ENCODE measurements around the gene ESYT1.

Gene ESYT1

DNA sequence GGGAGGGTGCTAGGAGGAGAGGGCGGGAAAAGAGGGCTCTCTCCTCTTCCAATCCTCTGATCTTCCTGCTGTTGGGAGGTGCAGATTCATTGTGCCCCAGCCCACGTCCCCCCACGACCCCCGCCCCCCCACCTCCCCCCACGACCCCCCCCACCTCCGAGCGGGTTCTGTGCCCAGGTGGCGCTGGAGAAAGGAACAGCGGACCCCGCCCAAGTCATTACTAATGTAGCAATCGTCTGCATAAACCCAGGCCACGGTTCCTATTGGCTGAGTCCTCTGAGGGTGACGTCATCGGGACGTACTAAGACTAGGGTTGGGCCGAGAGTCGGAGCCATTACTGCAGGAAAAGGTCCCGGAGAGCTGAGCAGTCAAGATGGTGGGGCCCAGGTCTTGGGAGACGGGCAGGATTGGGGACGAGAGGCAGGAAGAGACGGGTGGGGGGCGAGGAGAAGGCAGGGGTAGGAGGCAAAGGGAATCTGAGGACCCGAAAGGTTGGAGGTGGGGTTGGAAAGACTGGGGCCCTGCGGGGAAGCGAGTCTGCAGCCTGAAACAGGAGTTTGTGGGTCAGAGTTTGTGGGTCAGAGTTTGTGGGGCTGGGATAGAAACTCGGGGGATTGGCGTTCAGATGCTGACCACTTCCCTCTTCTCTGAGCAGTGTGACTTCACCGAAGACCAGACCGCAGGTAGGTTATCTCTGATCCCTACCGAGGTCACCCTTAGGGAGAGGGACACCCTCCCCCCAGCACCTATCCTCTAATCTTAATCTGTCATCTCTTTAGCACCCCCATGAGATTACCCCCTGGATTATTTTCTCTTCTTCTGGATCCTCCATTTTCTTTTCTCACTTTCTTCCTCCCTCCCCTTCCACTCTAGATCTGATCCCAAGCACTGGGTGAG is 30.2 kb downstream of the ESYT1 start, which contains the start of gene MYL6:
Gene MYL6, plus strand, starts transcription at position 331 of the 897 bp plus-strand sequence. Its CDS starts 43 bp downstream, at position 374.
- peak; percentile 90 for DNase-seq

DNA sequence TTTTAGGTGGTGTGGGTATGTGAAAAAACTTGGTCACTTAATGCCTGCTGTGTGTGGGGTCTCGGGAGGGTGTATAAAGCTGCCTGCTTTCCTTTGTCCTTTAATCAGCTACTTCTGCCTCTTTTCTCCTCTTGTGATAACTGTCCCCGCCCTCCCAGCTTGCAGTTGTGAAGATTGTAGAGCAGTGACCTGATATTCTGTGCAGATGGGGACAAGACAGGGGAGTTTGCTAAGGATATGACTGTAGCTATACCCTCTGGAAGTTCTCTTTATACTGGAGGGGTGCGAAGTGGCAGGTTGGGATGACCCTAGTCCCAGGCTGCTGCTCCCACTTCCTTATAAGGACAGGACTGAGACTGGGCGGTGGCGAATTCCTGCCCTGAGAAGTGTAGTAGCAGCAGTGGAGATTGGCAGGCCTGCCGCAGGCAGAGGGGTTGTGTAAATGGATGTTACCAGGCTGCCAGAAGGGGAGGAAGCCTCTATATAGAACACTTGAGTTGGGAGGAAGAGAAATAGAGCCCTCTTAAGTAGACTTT is 30.9 kb downstream of the ESYT1 start:
- DNase-seq = peak; percentile 17

DNA sequence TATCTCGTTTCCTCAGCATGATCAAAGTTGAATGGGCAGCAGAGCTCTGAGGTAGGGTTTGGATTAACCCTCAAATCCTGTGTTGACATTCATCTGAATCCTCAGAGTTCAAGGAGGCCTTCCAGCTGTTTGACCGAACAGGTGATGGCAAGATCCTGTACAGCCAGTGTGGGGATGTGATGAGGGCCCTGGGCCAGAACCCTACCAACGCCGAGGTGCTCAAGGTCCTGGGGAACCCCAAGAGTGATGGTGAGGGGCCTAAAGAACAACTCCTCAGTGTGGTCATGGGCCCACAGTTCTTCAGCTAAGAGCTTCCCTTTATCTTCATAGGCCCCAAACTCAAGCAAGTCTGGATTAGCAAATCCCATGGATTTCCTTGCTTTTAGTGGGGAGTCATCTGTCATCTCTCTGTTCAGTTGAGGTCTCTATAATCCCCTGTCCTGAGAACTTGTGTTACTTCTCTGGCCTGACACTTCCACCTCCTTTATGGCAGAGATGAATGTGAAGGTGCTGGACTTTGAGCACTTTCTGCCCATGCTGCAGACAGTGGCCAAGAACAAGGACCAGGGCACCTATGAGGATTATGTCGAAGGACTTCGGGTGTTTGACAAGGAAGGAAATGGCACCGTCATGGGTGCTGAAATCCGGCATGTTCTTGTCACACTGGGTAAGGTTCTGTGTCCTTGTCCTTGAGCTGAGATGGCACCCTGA is 31.6 kb downstream of the ESYT1 start:
- no peak for DNase-seq

DNA sequence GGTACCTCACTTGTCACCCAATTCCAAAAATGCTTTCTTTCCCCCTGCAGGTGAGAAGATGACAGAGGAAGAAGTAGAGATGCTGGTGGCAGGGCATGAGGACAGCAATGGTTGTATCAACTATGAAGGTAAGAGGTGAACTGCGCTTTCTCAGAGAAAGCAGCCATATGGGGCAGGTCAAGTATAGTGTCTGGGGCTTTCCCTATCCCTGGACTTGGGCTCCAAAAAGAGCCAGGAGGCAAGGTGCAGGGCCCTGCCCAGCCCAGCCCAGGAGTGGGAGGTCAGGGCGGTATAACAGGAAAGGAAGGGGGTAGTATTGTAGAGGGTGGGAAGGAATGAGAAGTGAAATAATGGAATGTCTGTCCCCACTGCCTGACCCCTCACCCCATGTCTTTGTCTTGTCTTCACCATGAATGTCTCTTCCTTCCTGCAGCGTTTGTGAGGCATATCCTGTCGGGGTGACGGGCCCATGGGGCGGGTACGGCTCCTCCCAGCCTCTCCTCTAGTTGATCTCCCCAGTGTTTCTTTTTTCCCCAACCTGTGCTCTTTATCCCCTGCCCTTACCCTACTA is 32.2 kb downstream of the ESYT1 start:
- DNase-seq = peak; percentile 61

DNA sequence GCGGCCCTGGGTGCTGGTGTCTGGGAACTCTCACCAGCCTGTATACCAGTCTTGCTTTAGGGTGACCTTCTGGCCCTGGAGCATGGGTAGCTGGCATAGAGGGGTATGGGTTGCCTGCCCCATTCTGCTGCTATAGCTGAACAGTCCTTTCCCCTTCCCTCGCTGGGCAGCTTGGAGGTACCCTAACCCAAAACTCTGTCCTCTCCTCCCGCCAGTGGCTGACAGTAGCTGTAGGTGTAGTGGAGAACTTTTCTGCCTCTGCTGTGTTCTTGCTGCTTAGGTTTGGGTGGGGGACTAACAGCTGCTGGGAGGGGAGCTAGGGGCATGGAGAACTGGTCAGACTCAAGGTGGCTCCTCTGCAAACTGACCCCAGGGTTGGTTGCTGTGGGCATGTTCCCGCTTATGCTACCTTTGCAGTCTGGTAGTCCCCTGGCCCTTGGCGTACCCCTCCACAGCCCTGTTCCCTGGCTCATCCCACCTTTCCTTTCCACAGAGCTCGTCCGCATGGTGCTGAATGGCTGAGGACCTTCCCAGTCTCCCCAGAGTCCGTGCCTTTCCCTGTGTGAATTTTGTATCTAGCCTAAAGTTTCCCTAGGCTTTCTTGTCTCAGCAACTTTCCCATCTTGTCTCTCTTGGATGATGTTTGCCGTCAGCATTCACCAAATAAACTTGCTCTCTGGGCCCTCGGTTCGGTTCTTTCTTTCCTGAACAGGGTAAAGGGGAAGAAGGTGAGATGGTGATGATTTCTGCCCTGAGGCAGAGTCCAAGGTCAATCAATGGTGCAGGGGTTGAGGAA is 33.0 kb downstream of the ESYT1 start:
- no peak for DNase-seq

DNA sequence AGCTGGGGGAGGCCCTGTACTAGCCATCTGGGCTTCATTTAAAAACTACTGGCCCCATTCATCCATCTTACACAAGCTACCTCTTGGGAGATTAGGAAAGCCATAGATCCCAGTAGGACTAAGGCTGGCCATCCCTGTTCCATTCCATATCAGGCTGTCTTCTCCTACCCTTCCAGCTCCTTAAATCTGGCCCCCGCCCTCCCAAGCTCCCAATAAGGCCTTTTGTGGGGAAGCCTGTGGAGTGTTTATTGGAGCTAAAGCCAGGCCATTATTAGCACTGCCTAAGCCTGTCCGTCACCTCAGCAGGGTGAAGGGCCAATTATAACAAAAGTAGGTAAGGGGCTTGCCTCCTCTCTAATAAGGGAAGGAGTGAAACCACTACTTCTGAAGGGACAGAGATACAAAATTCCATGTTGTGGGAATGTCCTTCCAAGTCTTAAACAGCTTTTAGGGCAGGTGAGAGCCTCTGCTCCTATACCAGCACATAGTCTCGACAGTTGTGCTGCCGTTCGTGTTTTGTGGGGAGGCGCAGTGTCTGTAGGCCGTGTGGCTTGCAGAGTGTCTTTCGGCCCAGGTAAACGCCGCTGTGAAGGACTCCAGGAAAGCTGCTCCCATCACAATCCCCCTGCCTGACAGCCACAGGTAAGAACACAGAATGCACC is 33.8 kb downstream of the ESYT1 start:
- no peak for DNase-seq

DNA sequence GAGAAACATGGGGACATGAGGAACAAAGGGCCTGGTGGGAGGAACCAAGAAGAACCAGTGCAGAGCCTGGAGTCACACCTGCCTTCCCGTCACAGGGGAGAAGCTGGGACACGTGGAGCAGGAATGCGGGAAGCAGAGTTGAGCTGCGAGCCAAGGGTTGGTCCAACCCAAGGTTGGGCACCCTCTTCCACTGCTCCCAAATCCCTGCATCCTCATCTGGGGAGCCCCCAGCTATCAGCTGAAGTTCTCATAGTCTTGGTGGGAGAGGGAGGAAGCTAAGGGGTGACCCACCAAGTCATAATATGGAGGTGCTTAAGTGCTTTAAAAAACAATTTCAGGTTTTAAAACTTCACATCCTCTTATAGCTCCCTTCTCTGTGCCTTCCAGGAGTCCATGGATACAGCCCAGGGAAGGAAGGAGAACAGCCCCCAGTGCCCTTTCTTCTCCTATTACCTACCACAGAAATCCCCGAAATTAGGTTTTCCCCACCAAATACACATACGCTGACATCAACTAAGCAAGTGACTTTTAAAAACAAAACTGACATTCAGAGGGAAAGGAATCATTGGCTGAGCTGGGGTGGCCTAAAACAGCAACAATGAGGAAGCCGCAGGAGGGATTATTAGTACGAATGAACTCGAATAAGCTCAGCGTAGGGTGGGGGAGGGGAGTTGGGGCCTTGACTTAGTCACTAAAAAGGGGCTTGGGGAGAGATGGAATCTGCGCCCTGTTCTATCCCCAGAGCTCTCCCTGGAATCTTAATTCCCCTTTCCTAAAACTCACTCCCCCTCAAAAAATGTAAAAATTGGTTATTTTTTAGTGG is 34.6 kb downstream of the ESYT1 start:
- no peak for DNase-seq

DNA sequence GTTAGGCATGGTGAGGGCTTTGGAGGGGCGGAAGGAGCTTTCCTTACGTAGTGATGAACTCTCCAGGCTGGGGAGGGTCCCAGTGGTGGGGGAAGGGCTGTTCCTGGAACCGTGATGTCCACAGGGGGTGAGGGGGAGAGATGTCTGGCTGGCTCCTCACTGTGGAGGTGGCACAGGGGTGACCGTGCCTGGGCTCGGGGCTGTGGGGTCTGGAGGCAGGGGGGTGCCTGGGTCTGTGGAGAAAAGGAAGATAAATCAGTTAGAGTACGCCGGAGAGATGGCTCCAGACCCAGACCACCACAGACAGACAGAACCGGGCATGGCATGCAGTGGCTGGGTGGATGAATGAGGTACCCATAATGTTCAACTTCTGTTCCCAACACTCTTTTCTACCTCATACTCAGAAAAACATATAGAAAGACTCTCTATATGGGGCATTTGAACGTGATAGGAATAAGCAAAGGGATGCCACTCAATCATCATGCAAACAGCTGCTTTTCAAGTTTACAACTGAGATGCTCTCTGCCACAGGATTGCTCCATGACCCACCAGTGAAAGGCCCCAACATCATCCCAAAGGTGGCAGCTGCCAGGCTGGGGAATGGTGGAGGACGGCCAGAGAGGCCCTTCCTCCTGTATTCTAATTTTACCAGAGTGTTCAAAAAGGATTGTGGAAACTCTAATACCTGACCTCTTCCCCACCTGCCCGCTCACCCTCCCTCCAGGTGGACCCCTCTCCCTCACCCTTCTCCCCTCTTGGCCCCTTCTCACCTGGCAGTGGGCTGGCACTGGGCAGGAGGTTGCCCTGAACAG is 35.7 kb downstream of the ESYT1 start:
- DNase-seq = no peak

DNA sequence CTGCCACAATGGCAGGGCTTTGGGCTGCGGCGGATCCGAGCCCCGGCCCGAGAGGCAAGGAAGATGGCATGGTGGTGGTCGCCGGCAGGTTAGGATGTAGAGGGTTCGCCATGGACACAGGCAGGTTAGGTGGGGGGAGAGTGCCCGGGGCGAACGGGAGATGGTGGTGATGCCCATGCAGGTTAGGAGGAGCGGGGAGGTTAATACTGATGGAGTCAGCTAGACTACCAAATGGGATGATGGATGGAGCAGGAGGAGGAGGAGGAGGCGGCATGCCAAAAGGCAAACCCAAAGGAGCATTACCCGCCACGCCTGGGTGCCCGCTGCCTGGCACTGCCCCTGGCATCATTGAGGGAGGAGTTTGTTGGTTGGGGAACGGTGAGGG is 36.3 kb downstream of the ESYT1 start:
- no peak for DNase-seq

DNA sequence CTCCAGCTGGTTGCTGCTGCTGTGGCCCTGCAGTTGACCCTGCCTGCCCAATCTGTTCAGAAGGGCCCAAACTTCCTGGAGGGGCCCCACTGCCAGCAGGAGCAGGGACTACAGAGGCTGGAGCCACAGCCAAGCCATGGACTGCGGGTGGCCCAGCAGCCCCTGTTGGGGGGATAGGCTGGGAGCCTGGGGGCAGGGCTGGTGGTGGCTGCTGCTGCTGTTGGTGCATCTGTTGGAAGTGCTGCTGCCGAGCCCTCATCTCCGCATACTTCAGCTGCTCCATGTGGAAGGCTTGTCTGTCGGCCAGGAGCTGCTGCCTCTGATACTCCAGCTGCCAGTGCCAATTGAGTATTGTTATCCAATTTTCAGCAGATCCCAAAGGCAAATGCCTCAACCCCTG is 37.3 kb downstream of the ESYT1 start:
- DNase-seq = no peak

DNA sequence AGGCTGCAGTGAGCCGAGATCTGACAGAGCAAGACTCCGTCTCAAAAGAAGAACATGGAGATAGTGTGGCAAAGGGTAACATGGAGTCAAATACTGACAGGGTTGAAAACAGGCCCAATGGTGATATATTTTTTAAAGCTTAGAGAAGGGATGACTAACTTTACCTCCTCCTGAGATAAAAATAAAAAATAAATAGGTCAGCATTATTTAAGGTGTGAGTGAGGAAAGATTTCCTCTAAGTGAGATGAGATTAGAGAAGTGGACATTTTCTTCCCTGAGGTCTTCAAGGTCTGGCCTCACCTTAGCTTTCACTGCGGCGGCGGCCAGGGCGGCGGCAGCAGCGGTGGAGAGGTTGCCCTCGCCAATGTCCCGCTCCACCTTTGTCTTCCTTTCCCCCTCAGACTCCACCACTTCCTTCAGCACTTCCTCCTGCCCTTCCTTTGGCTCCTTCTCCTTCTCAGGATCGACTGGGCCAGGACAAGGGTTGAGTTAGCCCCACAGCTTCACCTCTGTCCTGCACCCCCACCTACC is 41.2 kb downstream of the ESYT1 start:
- DNase-seq = no peak

DNA sequence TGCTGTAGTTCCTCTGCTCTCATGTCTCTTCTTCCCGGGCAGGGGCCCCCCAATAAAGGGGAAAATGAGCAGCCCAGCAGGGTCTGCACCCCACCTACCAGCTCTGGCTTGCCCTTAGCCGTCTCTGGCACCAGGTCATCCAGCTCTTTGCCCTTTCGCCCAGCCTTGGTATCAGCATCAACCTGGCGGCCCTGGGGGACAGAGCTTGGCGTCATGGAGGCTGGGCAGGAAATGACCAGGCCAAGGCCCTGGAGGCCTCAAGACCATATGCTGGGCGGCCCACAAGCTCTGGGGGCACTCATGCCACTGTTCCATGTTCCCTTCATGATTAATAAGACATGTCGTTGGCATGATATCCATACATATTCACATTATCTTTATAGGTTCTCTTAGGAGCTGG is 44.8 kb downstream of the ESYT1 start:
- no peak for DNase-seq

DNA sequence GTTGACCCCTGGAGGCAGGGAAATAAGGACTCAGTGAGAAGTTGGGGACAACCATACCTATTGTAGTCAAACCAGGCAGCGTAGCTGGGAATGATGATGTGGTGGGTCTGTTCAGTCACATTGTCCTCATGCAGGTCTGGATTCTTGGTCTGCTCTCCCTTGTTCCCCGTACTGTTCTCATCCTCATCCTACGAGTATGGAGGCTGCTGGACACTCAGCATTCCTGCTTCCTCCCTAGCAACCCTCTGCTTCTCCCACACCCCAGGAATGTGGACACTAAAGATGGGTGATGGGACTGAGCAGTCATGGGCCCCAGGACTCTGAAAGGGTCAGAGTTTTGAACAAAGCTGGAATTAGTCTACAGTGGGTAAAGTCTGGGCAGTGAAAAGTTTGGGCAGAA is 50.3 kb downstream of the ESYT1 start:
- no peak for DNase-seq

DNA sequence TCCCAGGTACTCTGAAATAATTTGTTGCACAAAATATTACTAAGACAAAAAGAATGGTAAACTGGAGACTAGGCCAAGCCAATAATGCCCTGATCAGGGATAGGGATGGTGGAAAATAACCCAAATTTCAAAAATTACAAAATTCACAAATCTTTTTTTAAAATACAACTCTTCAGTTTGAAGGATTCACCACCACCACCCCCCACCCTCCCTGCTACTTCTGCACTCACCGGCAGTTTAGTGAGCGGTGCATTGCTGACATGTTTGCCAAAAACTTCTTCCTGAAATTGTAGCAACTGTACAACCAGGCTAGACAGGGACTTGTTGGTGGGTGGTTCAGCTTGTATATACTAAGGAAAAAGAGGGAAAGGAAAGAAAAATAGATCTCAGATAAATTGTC is 58.9 kb downstream of the ESYT1 start:
- no peak for DNase-seq

DNA sequence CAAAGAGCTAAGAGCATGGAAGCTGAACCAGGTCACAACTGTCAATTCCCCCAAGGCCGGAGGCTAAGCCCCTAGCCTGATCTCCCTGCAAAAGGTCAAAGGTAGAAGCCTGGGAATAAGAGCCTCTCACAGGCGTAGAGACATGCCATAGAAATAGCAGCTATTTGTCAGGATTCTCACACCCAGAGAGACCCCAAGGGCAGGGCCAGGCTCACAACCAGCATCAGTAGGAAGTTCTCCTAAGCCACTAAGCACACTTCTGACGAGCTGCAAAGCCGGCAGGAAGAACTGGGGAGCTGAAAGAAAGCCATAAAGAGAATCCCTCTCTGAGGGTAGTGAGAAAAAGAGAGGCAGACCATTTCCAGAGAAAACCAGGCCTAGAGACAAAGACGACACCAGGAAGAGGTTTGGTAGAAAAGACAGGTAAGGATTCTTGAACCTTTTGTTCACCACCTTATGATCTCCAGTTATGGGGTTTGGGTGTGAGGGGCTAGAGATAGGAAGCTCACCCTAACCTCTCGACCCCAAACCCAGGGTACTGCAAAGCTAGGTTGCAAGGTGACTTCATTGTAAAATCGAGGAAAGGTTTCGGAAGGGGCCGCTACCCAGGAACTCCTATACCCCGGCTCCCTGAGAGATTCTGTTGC is 60.2 kb downstream of the ESYT1 start:
- DNase-seq = no peak

DNA sequence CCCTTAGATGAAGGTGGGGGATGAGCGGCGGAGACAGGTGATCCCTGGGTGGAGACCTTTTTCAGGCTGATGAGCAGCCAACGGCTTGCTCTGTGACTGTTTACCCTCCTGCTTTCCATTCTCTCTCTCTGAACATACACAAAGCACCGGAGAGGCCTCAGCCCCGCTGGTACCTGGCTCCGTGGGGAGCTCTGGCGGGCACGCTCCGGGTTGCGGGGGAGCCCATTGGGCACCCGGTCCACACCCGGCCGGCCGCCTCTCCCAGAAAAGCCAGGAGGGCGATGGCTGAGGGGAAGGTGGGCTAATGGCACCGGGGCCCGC is 60.7 kb downstream of the ESYT1 start:
- no peak for DNase-seq

DNA sequence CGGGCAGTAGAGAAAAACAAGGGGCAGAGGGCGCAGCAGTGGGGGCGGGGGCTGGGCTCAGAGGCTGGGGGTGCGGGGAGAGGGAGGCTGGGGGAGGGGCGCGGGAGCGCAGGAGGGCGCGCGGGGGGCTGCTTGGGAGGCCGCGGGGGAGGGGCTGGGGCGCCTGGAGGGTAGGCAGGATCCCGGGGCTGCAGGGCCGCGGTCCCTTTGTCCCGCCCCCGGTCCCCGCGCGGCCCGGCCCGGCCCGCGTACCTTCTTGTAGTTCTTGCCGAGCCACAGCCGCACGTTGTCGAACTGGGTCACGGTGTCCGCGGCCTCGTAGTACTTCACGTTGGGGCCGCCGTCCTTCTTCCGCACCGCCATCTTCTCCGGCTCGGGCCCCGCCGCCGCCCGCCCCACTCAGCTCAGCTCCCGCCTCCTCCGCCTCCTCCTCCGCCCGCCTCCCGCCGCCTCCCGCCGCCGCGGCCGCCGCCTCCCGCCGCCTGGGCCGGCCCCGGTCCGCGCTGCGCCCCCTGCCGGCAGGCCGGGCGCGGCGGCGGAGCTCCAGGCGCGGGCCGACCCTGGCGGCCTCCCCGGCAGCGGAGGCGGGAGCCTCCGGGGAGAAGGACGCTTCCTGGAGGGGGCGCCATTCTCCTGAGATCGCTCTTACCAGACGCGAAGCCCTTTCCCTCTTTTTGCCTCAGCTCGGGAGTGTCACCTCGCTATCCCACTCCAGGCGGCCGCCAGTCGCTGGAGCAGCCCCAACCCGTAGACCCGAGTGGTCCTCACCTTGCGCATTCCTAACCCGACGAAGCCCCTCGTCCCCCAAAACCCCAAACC is 61.2 kb downstream of the ESYT1 start, which contains the start of gene SMARCC2:
Gene SMARCC2, minus strand, starts transcription at position 385 of the 819 bp plus-strand sequence. Its CDS starts 22 bp downstream, at position 363.
- peak; percentile 85 for DNase-seq

DNA sequence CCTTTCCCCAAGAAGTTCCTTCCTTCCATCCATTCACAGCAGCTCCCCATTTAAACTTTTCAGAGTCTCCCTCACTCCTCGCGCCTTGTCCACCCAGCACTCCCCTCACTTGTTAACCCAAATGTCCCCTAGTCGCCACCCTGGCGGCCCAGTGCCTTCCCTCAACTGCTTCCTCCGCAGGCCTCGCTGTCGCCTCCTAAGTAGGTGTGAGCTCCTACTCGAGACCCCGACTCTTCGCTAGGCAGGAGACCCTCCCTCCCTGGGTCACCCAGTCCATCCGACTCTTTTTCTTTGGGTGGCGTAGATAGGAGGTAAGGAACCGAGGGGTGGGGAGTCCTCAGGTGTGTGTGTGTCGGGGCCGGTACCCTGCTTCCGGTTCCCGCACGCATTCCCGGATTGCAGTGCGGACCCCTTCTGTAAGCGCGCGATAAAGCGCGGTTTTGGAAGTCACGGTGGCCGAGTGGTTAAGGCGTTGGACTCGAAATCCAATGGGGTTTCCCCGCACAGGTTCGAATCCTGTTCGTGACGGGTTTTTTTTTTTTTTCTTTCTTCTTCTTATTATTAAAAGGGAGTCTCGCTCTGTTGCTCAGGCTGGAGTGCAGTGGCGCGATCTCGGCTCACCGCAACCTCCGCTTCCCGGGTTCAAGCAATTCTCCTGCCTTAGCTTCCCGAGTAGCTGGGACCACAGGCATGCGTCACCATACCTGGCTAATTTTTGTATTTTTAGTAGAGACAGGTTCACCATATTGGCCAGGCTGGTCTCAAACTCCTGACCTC is 62.0 kb downstream of the ESYT1 start:
- peak; percentile 85 for DNase-seq

All from activated naive CD4-positive, alpha-beta T cell treated with Interleukin-2 at 50 U/mL for 16 hours (primary cell).